ENCODE results near the gene KRTAP10-3. TPM values are rescaled to one million over a fixed set of nuclear protein-coding genes. Genes with fewer than 3 reads are reported as not detected.

KRTAP10-3 gene
- polyA plus RNA-seq, 1 donor (not counting 4 experiments of a cell fraction or from before 2014, with no cell fraction given), result not detected

DNA sequence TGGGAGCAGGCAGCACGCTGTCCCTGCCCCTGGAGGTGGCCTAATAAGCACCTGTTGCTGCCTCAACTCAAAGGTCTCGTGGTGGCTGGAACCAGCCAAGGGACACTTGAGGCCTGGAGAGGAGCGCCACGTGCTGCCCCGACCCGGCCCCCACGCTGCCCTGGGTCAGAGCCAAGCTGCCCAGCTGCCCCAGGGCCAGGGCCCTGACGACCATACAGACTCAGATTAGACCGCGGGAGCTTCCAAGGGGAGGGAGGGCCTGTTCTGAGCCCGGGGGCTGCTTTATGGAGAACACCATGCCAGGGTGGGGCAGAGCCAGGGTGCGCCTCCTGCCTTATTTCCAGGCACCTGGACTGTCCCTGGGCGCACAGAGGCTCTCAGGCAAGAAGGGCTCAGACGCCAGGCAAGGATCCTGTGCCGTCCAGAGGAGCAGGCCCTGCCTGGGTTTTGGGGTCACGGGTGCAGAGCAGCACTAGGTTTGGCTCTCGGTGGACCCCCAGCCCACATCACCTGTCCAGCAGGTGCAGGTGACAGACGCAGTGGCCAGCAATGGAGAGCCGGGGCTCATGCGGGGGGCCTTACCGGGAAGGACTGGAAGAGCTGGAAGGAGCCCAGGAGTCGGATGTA is 37.2 kb downstream of the KRTAP10-3 start:
- Histone ChIP-seq H3K9ac (ENCODE audit: control insufficient read depth, extremely low read depth, insufficient read depth, low read length) (no peak overlapping the region), H3K36me3 (ENCODE audit: control insufficient read depth in 2 of 2, extremely low read depth in 1 of 2, insufficient read depth in 2 of 2, low read length in 2 of 2) (no peaks in the 10 kb centered on the region), H2AFZ (ENCODE audit: control insufficient read depth, low read length) (no peak overlapping the region), H3K27me3 (ENCODE audit: control insufficient read depth, extremely low read depth, insufficient read depth, low read length) (no peaks in the 10 kb centered on the region), H3K27ac (ENCODE audit: control insufficient read depth, insufficient read depth, low read length) (no peak overlapping the region), H3K4me1 (ENCODE audit: control insufficient read depth, extremely low read depth, insufficient read depth, low read length) (no peaks in the 10 kb centered on the region), H3K4me3 (ENCODE audit: control insufficient read depth in 2 of 3, extremely low read depth in 1 of 3, insufficient read depth in 2 of 3, low read depth in 1 of 3, low read length in 3 of 3) (no peak overlapping the region), H4K20me1 (ENCODE audit: control insufficient read depth, extremely low read depth, insufficient read depth, low read length) (no peaks in the 10 kb centered on the region), H3K9me3 (ENCODE audit: control insufficient read depth, low read depth, low read length) (peaks cover 26% of the 10 kb centered on the region), H3K9me1 (ENCODE audit: control insufficient read depth, extremely low read depth, insufficient read depth, low read length) (no peaks in the 10 kb centered on the region), H3K4me2 (ENCODE audit: control insufficient read depth, extremely low read depth, insufficient read depth, low read depth, low read length) (no peak overlapping the region), H3K79me2 (ENCODE audit: control insufficient read depth, insufficient read depth, low read length) (no peaks in the 10 kb centered on the region)
- no peak for TF ChIP-seq EZH2 (IDR thresholded peaks at IDR 0.05; ENCODE audit: low read length)
- TF ChIP-seq CTCF (optimal IDR thresholded peaks at IDR 0.05 in 1 of 3, IDR thresholded peaks at IDR 0.05 in 1 of 3, conservative IDR thresholded peaks at IDR 0.05 in 1 of 3; ENCODE audit: extremely low read depth in 1 of 3, insufficient read depth in 2 of 3, low read length in 3 of 3), result no peak
- FAIRE-seq, result no peak
- DNase-seq (ENCODE audit: low read depth, low spot score), result no peak
- dilution Hi-C loops (cut with MboI; ENCODE audit: extremely low pct_ligation_motif_present, low sequenced_read_pairs), result no loop called here

GRCh38 chr21:44520326-44521300 is 38.0 kb downstream of the KRTAP10-3 start:
- Histone ChIP-seq H3K9me3 (ENCODE audit: control insufficient read depth, low read depth, low read length) (peaks cover 26% of the 10 kb centered on the region), H3K9me1 (ENCODE audit: control insufficient read depth, extremely low read depth, insufficient read depth, low read length) (no peaks in the 10 kb centered on the region), H3K36me3 (ENCODE audit: control insufficient read depth in 2 of 2, extremely low read depth in 1 of 2, insufficient read depth in 2 of 2, low read length in 2 of 2) (no peaks in the 10 kb centered on the region), H3K79me2 (ENCODE audit: control insufficient read depth, insufficient read depth, low read length) (no peaks in the 10 kb centered on the region), H4K20me1 (ENCODE audit: control insufficient read depth, extremely low read depth, insufficient read depth, low read length) (no peaks in the 10 kb centered on the region), H3K4me1 (ENCODE audit: control insufficient read depth, extremely low read depth, insufficient read depth, low read length) (no peaks in the 10 kb centered on the region), H3K9ac (ENCODE audit: control insufficient read depth, extremely low read depth, insufficient read depth, low read length) (no peak overlapping the region), H3K27me3 (ENCODE audit: control insufficient read depth, extremely low read depth, insufficient read depth, low read length) (no peaks in the 10 kb centered on the region), H3K4me2 (ENCODE audit: control insufficient read depth, extremely low read depth, insufficient read depth, low read depth, low read length) (no peak overlapping the region), H3K4me3 (ENCODE audit: control insufficient read depth in 2 of 3, extremely low read depth in 1 of 3, insufficient read depth in 2 of 3, low read depth in 1 of 3, low read length in 3 of 3) (no peak overlapping the region), H3K27ac (ENCODE audit: control insufficient read depth, insufficient read depth, low read length) (no peak overlapping the region), H2AFZ (ENCODE audit: control insufficient read depth, low read length) (no peak overlapping the region)
- no peak for FAIRE-seq
- DNase-seq (ENCODE audit: low read depth, low spot score), result no peak
- dilution Hi-C loops (cut with MboI; ENCODE audit: extremely low pct_ligation_motif_present, low sequenced_read_pairs), result no loop called here
- TF ChIP-seq CTCF (optimal IDR thresholded peaks at IDR 0.05 in 1 of 3, IDR thresholded peaks at IDR 0.05 in 1 of 3, conservative IDR thresholded peaks at IDR 0.05 in 1 of 3; ENCODE audit: extremely low read depth in 1 of 3, insufficient read depth in 2 of 3, low read length in 3 of 3), result no peak
- TF ChIP-seq EZH2 (IDR thresholded peaks at IDR 0.05; ENCODE audit: low read length), result no peak

Data from keratinocyte (primary cell).